Astrocyte (in vitro differentiated cells and primary cell): Measurements from ENCODE around the gene GRAP2.

ENCODE experiments used
- CTCF ChIP-seq: IDR thresholded peaks from 2 replicates; pipeline ENCODE4 v1.5.1; 2011; ENCODE audit warnings: low read depth, mild to moderate bottlenecking, inconsistent platforms, low read length, moderate library complexity; ENCODE audit not compliant: insufficient read depth
- EZH2 ChIP-seq: IDR thresholded peaks from 2 replicates; pipeline ENCODE4 v1.6.1; 2012; ENCODE audit warnings: mild to moderate bottlenecking, low read length, inconsistent platforms; ENCODE audit not compliant: insufficient read depth

GRCh38 chr22:40007853-40008710 lies 107.2 kb downstream of the GRAP2 start:
- TF ChIP-seq CTCF: no peak
- no peak for TF ChIP-seq EZH2
